ENCODE results near the gene BCAS3. TPM values are rescaled to one million over a fixed set of nuclear protein-coding genes. Genes with fewer than 3 reads are reported as not detected.

The BCAS3 gene
- total RNA-seq, 2 experiments from 2014 or later, result 13.4 to 14.5 TPM

DNA sequence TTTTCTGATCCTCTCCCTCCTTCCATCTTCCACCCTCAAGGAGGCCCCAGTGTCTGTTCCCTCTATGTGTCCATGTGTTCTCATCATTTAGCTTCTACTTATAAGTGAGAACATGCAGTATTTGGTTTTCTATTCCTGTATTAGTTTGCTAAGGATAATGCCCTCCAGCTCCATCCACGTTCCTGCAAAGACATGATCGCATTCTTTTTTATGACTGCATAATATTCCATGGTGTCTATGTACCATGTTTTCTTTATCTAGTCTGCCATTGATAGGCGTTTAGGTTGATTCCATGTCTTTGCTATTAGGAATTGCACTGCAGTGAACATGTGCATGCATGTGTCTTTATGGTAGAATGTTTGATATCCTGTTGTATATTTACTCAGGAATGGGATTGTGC, 275.1 kb downstream of the BCAS3 start:
- POLR2A ChIA-PET, result no interaction called here
- intact Hi-C loops (cut with micrococcal nuclease; ENCODE audit: unreplicated experiment), result no loop called here

DNA sequence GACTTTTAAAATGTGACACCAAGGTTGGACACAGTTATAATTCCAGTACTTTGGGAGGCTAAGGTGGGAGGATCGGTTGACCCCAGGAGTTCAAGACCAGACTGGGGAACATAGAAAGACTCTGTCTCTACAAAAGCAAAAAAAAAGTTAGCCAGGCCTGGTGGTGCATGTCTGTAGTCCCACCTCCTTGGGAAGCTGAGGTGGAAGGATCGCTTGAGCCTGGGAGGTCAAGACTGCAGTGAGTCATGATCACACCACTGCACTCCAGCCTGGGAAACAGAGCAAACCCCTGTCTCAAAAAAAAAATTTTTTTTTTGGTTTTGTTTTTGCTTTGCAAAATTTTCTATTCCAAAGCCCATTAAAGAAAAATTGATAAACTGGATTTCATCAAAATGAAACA, 281.4 kb downstream of the BCAS3 start:
- CTCF ChIA-PET (ENCODE audit: unreplicated experiment), result no interaction called here
- BruUV-seq (replicated peaks), result no TSS peak
- DNase-seq (ENCODE audit: low spot score), result no peak
- TF ChIP-seq, protein P1, sequence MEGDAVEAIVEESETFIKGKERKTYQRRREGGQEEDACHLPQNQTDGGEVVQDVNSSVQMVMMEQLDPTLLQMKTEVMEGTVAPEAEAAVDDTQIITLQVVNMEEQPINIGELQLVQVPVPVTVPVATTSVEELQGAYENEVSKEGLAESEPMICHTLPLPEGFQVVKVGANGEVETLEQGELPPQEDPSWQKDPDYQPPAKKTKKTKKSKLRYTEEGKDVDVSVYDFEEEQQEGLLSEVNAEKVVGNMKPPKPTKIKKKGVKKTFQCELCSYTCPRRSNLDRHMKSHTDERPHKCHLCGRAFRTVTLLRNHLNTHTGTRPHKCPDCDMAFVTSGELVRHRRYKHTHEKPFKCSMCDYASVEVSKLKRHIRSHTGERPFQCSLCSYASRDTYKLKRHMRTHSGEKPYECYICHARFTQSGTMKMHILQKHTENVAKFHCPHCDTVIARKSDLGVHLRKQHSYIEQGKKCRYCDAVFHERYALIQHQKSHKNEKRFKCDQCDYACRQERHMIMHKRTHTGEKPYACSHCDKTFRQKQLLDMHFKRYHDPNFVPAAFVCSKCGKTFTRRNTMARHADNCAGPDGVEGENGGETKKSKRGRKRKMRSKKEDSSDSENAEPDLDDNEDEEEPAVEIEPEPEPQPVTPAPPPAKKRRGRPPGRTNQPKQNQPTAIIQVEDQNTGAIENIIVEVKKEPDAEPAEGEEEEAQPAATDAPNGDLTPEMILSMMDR (conservative IDR thresholded peaks at IDR 0.05; ENCODE audit: low read length), result no peak
- TF ChIP-seq EZH2phosphoT487 (IDR thresholded peaks at IDR 0.05; ENCODE audit: borderline replicate concordance, low read depth, low read length), result no peak
- POLR2A ChIA-PET, result no interaction called here
- Histone ChIP-seq H3K4me2 (ENCODE audit: low read length) (no peak overlapping the region), H3K9me3 (ENCODE audit: low read length) (no peaks in the 10 kb centered on the region), H3K4me3 (ENCODE audit: low read depth, low read length, poor library complexity, severe bottlenecking) (no peak overlapping the region), H4K20me1 (ENCODE audit: insufficient read depth, low read length) (no peaks in the 10 kb centered on the region), H3K4me1 (ENCODE audit: insufficient read depth, low read length, poor library complexity, severe bottlenecking) (no peaks in the 10 kb centered on the region), H3K36me3 (ENCODE audit: insufficient read depth, low read length) (no peaks in the 10 kb centered on the region), H3K9me2 (ENCODE audit: insufficient read depth, low read length) (no peaks in the 10 kb centered on the region), H3K79me2 (ENCODE audit: insufficient read depth, low read depth, low read length) (no peaks in the 10 kb centered on the region), H3K27ac (ENCODE audit: low read depth, low read length, poor library complexity, severe bottlenecking) (no peak overlapping the region), H2AFZ (ENCODE audit: low read length) (no peak overlapping the region)
- intact Hi-C loops (cut with micrococcal nuclease; ENCODE audit: unreplicated experiment), result no loop called here

More for the DNA sequence above, 275.1 kb downstream of the BCAS3 start:
- Histone ChIP-seq H3K27ac (ENCODE audit: low read depth, low read length, poor library complexity, severe bottlenecking) (no peak overlapping the region), H3K4me2 (ENCODE audit: low read length) (no peak overlapping the region), H3K36me3 (ENCODE audit: insufficient read depth, low read length) (no peaks in the 10 kb centered on the region), H3K9me2 (ENCODE audit: insufficient read depth, low read length) (no peaks in the 10 kb centered on the region), H3K79me2 (ENCODE audit: insufficient read depth, low read depth, low read length) (no peaks in the 10 kb centered on the region), H3K9me3 (ENCODE audit: low read length) (no peaks in the 10 kb centered on the region), H4K20me1 (ENCODE audit: insufficient read depth, low read length) (no peaks in the 10 kb centered on the region), H3K4me3 (ENCODE audit: low read depth, low read length, poor library complexity, severe bottlenecking) (no peak overlapping the region), H3K4me1 (ENCODE audit: insufficient read depth, low read length, poor library complexity, severe bottlenecking) (no peaks in the 10 kb centered on the region), H2AFZ (ENCODE audit: low read length) (no peak overlapping the region)
- BruUV-seq (replicated peaks), result no TSS peak
- CTCF ChIA-PET (ENCODE audit: unreplicated experiment), result no interaction called here
- no peak for TF ChIP-seq EZH2phosphoT487 (IDR thresholded peaks at IDR 0.05; ENCODE audit: borderline replicate concordance, low read depth, low read length)
- TF ChIP-seq, protein P1 (conservative IDR thresholded peaks at IDR 0.05; ENCODE audit: low read length), result no peak
- DNase-seq (ENCODE audit: low spot score), result no peak

DNA sequence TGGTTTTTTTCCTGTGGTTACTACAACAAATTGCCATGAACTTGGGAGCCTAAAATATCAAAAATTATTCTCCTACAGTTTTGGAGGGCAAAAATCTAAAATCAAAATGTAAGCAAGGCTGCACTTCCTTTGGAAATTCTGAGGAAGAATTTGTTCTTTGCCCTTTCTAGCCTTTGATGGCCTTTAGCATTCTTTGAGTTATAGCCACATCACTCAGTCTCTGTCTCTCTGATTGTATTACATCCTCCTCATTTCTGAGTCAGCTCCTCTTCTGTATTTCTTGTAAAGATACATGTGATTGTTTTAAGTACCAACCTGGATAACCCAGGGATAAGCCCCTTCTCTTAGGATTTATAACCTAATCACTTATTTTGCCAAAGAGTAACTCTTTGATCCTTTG, 282.0 kb downstream of the BCAS3 start:
- no peaks in the 10 kb centered on the region for H3K36me3 ChIP-seq (ENCODE audit: insufficient read depth, low read length)
- no peaks in the 10 kb centered on the region for H3K9me3 ChIP-seq (ENCODE audit: low read length)
- no peaks in the 10 kb centered on the region for H3K79me2 ChIP-seq (ENCODE audit: insufficient read depth, low read depth, low read length)
- H3K27ac ChIP-seq (ENCODE audit: low read depth, low read length, poor library complexity, severe bottlenecking), result no peak overlapping the region
- no peak for DNase-seq (ENCODE audit: low spot score)
- no peaks in the 10 kb centered on the region for H4K20me1 ChIP-seq (ENCODE audit: insufficient read depth, low read length)
- no TSS peak for BruUV-seq (replicated peaks)
- no peaks in the 10 kb centered on the region for H3K4me1 ChIP-seq (ENCODE audit: insufficient read depth, low read length, poor library complexity, severe bottlenecking)
- H2AFZ ChIP-seq (ENCODE audit: low read length), result no peak overlapping the region
- intact Hi-C loops (cut with micrococcal nuclease; ENCODE audit: unreplicated experiment), result no loop called here
- ChIA-PET CTCF (ENCODE audit: unreplicated experiment) (no interaction called here), POLR2A (no interaction called here)
- no peak for TF ChIP-seq EZH2phosphoT487 (IDR thresholded peaks at IDR 0.05; ENCODE audit: borderline replicate concordance, low read depth, low read length)
- TF ChIP-seq, protein P1 (conservative IDR thresholded peaks at IDR 0.05; ENCODE audit: low read length), result no peak
- H3K4me3 ChIP-seq (ENCODE audit: low read depth, low read length, poor library complexity, severe bottlenecking), result no peak overlapping the region
- H3K4me2 ChIP-seq (ENCODE audit: low read length), result no peak overlapping the region
- H3K9me2 ChIP-seq (ENCODE audit: insufficient read depth, low read length), result no peaks in the 10 kb centered on the region
